T-helper 1 cell treated with Interleukin-12 subunit alpha and Interleukin-12 subunit beta and Interleukin-4 antibody, amounts not matched to agents 30 μg/mL and 1 μg/mL, for 36 hours (primary cell): ENCODE data around the gene DOHH.
"Not testable (repeated sequence)": the region's sequence is repeated elsewhere in the genome, so short reads cannot be mapped to it uniquely, and the experiment has no call there.

Experiments used
- H3K27ac Mint-ChIP-seq: one replicate; pipeline ENCODE4 v1.8.0; 2021; ENCODE audit warnings: mild to moderate bottlenecking, mixed read lengths
- H3K27me3 Mint-ChIP-seq: one replicate; pipeline ENCODE4 v1.8.0; 2021; ENCODE audit warnings: low read depth, mixed read lengths
- H3K36me3 Mint-ChIP-seq: one replicate; pipeline ENCODE4 v1.8.0; 2021; ENCODE audit warnings: low read depth, mixed read lengths
- H3K4me1 Mint-ChIP-seq: one replicate; pipeline ENCODE4 v1.8.0; 2021; ENCODE audit warnings: low read depth, mixed read lengths
- H3K4me3 Mint-ChIP-seq: one replicate; pipeline ENCODE4 v1.8.0; 2021; ENCODE audit warnings: mild to moderate bottlenecking, moderate library complexity, mixed read lengths
- H3K9me3 Mint-ChIP-seq: one replicate; pipeline ENCODE4 v1.8.0; 2021; ENCODE audit warnings: mixed read lengths

The DOHH gene

DNA sequence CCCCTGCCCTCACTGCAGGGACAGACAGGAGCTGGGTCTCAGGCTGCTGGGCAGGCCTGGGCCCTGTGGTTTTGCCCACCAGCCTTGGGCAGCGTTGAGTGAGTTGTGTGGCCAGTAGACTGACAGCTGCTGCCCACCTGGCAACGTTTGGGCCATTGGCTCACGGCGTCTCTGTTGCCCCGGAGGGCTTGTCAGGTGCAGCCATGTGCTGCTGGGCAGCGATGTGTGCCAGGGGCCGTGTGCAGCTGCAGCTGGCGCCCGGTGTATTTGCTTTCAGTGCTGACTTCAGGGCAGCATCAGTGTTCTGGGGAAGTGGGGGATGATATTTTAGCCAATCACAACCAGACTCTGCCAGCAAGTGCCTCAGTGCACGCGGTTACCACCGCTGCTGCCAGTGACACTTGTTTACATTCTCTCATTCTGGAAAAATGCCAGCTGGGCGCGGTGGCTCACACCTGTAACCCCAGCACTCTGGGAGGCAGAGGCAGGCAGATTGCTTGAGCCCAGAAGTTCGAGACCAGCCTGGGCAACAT, 16.3 kb upstream of the DOHH start:
- Mint-ChIP-seq H3K9me3 (no peaks in the 10 kb centered on the region), H3K4me3 (no peak overlapping the region), H3K4me1 (peaks cover 11% of the 10 kb centered on the region), H3K27me3 (no peaks in the 10 kb centered on the region), H3K27ac (no peak overlapping the region), H3K36me3 (peaks cover 7% of the 10 kb centered on the region)

DNA sequence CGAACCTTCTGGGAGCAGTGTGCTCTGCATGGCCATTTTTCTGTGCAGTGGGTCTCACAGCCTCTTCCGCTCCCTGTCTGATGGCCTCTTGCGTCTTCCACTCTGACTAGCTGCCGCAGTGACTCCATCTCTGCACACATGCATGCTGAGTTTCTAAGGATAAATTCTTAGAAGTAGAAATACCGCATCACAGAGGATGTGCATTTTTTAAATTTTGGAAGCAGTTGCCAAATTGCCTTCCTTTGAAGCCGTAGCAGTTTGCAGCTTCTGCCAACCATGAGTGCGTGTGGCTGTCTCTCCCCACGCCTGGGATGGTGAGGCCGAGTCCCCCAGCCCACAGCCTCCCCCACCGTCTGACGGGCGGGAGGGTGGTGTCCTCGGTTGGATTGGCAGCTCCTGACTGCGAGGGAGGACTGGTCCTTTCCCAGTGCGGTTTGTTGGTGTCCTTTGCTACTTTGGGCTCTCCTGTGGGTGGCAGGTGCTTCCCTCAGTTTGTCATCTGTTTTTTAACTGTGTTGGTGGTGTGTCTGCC, 15.5 kb upstream of the DOHH start:
- no peaks in the 10 kb centered on the region for H3K27me3 Mint-ChIP-seq
- no peaks in the 10 kb centered on the region for H3K9me3 Mint-ChIP-seq
- peaks cover 4% of the 10 kb centered on the region for H3K36me3 Mint-ChIP-seq
- no peak overlapping the region for H3K27ac Mint-ChIP-seq
- H3K4me3 Mint-ChIP-seq = no peak overlapping the region
- H3K4me1 Mint-ChIP-seq = peaks cover 9% of the 10 kb centered on the region

DNA sequence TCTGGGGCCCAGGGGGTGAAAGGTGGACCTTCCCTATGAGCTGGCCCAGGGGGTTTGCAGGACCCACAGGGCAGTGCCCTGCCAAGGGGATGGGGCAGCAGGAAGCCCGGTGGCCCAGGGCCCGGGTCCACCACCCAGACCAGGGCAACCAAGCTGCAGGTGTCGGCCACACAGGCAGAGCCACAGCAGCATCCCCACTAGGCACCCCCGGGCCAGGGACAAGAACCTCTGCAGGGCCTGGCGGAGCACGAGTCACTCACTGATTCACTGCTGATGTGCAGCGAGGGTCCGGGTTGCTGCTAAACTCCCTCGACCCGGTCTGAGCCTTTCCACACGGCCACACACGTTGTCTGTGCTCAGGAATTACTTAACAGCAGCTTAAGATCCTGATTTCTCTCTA, 14.5 kb upstream of the DOHH start:
- Mint-ChIP-seq H3K4me3 (no peak overlapping the region), H3K9me3 (no peaks in the 10 kb centered on the region), H3K27ac (no peak overlapping the region), H3K36me3 (peaks cover 2% of the 10 kb centered on the region), H3K4me1 (peaks cover 9% of the 10 kb centered on the region), H3K27me3 (no peaks in the 10 kb centered on the region)

DNA sequence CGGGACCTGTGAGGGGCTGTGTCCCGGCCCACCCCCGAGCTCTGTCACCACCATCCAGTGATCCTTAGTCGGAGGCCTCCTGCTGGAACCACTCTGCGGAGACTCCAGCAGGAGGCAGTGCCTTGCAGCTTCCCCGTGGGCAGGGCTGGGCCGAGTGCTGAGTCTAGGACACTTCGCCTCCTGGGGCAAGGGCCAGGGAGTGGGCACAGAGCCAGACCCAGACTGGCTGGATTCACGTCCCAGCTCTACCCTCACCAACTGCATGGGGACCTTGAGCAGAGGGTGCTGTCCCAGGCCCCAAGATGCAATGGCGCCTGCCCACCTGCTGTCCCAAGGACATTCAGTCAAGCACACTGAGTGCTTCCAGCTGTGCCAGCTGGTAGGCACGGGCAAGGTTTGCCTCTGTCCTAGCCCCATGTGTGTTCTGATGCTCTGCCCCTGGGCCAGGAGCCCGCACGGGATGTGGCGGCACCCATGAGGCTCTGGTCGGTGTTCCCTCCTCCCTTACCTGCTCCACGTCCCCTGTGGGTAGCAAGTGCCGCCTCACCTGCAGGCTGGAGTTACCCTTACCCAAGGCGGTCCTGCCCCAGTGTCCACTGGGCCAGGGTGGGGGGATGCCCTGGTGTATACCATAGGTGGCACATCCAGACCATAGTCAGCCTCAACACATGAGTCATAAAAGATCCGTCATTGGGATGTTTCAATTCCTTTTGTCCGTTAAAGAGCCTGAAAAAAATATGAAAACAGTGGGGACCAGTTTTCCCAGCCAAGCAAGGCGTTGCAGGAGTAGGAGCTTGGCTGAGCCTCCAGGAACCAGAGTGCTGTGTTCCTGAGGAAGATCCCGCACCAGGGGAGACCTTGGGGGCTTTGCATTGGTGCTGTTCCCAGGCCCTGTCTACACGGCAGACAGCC, 13.0 kb upstream of the DOHH start:
- Mint-ChIP-seq H3K4me3 (no peak overlapping the region), H3K36me3 (peaks cover 8% of the 10 kb centered on the region), H3K9me3 (no peaks in the 10 kb centered on the region), H3K27me3 (no peaks in the 10 kb centered on the region), H3K4me1 (peaks cover 18% of the 10 kb centered on the region), H3K27ac (no peak overlapping the region)

DNA sequence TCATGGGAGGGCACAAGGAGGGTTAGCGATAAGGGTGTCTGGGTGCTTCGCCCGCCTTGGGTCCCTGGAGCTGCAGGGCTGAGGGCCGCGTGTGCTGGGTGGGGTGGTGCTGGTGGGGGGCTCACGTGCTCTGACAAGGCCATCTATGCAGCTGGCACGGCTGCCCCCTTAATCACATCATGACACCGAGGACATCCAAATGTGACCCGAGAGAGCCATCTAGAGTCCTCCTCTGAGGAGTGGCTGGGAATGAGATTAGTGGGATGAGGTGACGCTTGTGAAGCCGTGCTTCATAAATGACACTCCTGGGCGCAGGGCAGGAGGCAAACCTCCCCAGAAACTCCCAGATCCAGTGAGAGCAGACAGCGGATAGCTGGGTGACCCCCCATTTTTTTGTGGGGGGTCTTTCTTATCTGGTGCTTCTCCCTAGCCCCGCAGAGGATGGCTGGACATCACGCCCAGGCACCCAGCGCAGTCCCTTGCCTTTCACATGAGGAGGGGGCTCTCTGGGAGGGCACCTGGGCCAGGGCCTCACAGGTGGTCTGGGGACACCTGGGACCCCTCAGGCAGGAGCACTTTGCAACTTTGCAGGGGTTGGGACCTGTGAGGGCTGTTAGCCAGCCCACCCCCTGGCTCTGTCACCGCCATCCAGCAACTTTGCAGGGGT, 12.2 kb upstream of the DOHH start:
- peaks cover 21% of the 10 kb centered on the region for H3K4me1 Mint-ChIP-seq
- H3K27me3 Mint-ChIP-seq = no peaks in the 10 kb centered on the region
- no peak overlapping the region for H3K4me3 Mint-ChIP-seq
- H3K9me3 Mint-ChIP-seq = no peaks in the 10 kb centered on the region
- H3K27ac Mint-ChIP-seq = no peak overlapping the region
- H3K36me3 Mint-ChIP-seq = peaks cover 8% of the 10 kb centered on the region

DNA sequence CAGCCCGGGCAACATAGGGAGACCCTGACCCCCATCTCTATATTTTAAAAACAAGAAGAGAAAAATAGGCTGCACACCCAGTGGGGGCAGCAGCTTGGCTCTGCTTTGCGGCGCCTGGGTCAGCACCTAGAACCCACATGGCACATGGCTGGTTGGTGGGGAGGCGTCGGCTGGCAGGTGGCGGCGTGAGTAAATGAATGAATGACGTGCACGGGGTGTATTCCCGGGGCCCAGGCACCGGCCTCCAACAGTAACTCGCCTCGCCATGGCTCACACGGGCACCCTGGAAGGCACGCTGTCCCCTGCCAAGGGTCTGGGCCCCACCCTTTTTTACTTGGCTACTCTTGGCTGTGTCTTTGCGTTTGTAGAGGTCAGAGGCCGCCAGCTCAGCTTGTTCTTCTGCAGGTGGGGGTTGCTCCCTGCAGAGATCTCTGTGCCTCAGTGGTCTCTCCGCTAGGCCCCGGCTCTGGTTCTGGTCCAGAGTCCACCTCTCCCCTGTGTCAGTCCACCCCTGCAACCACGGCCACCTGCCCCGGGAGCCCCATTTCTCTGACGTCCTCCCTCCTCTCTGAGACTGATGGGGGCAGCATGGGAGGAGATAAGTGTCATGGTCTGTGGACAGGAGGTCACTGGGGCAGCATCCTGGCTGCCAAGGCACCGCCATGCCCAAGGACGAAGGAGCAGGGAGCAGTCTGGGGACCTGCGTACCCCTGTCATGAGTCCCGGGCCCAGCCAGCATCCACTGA, 11.2 kb upstream of the DOHH start:
- H3K36me3 Mint-ChIP-seq = peaks cover 14% of the 10 kb centered on the region
- H3K9me3 Mint-ChIP-seq = no peaks in the 10 kb centered on the region
- no peak overlapping the region for H3K4me3 Mint-ChIP-seq
- no peak overlapping the region for H3K27ac Mint-ChIP-seq
- H3K4me1 Mint-ChIP-seq = peaks cover 25% of the 10 kb centered on the region
- no peaks in the 10 kb centered on the region for H3K27me3 Mint-ChIP-seq

DNA sequence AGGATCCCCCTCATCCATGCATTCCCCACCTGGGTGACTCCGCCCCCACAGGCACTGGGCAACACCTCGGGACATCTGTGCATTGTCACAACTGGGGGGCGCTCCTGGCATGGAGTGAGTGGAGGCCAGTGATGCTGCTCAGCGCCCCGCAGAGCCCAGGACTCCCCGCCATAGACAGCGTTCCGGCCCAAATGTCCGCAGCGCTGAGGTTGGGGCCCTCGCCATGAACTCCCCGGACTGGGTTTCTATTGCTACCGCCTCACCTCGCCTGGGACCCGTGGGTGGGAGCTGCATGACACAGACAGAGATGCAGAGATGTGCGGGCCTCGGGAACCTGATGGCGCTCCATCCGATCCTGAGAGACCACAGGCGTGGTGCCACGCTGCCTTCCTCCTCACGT, 10.3 kb upstream of the DOHH start:
- Mint-ChIP-seq H3K4me1 (peaks cover 24% of the 10 kb centered on the region), H3K27ac (no peak overlapping the region), H3K27me3 (no peaks in the 10 kb centered on the region), H3K9me3 (no peaks in the 10 kb centered on the region), H3K4me3 (no peak overlapping the region), H3K36me3 (peaks cover 15% of the 10 kb centered on the region)

DNA sequence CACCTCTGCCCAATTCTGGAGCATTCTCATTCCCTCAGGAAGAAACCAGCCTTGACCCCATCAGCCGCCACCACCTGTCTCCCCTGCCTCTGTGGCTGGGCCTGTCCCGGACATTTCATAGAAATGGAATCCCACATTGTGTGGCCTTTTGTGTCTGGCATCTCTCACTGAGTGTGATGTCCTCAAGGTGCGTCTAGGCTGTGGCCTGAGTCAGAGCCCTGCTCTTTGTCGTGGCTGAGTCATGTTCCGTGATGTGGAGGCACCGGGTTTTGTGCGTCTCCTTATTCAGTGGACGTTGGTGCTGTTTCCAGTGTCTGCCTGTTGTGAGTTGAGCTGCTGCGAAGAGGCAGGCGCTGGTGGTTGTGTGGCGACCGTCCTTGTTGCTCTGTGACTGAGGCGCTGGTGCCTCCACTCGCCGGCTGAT, 9.1 kb upstream of the DOHH start:
- Mint-ChIP-seq H3K27ac (peak overlapping the region; percentile 58), H3K36me3 (peaks cover 15% of the 10 kb centered on the region), H3K9me3 (no peaks in the 10 kb centered on the region), H3K4me3 (peak overlapping the region; percentile 30), H3K27me3 (no peaks in the 10 kb centered on the region), H3K4me1 (peaks cover 30% of the 10 kb centered on the region)

DNA sequence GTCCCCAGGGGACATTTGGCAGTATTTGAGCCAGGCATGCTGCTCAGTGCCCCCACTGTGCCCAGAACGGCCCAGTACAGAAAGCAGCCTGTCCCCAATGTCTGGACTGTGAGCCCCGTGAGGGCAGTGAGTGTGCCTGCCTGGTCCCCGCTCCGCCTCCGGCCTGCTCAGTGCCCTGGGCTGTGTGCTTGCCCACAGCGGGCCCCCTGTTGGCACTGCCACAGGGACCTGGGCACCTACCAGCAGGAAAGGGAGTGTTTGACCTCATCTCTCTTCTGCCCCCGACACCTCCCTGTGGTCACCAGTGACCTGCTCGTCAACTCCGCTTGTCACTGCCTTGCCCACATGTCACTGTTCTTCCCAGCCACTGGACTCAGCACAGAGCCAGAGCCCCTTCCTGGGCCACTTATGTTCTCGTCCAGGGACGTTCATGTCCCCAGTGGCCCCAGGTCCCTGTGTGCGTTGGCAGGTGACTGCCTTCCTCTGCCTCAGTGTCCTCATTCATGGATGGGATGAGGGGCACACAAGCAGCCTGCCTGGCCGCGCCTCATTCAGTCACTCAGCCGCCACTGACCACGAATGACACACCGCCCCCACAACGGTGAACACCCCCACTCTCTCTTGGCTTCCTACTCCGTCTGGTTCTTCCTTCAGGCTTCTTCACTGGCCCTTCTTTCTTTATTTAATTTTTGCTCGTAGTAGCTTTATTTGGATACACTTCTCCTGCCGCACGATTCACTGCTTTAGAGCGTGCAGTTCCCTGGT, 8.5 kb upstream of the DOHH start:
- Mint-ChIP-seq H3K27me3 (no peaks in the 10 kb centered on the region), H3K4me3 (peak overlapping the region; percentile 11), H3K4me1 (peaks cover 31% of the 10 kb centered on the region), H3K9me3 (no peaks in the 10 kb centered on the region), H3K27ac (peak overlapping the region; percentile 58), H3K36me3 (peaks cover 15% of the 10 kb centered on the region)

DNA sequence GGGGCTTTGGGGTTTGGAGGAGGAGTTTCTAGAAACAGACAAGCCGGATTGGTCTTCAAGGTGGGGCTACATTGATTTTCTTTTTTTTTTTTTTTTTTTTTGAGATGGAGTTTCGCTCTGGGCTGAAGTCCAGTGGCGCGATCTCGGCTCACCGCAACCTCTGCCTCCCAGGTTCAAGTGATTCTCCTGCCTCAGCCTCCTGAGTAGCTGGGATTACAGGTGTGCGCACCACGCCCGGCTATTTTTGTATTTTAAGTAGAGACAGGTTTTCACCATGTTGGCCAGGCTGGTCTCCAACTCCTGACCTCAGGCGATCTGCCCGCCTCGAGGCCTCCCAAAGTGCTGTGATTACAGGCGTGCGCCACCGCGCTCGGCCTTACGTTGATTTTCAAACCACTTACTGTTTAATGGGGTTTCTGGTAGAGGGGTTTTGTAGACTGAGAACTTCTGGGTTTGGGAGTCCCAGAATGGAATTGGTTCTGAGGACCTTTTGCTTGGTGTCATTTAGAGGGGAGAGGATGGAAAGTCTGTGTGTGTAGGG, 7.7 kb upstream of the DOHH start:
- H3K27ac Mint-ChIP-seq, H3K9me3 Mint-ChIP-seq, H3K27me3 Mint-ChIP-seq: not testable (repeated sequence)
- Mint-ChIP-seq H3K4me3 (peak overlapping the region; percentile 44), H3K4me1 (peaks cover 34% of the 10 kb centered on the region), H3K36me3 (peaks cover 13% of the 10 kb centered on the region)

DNA sequence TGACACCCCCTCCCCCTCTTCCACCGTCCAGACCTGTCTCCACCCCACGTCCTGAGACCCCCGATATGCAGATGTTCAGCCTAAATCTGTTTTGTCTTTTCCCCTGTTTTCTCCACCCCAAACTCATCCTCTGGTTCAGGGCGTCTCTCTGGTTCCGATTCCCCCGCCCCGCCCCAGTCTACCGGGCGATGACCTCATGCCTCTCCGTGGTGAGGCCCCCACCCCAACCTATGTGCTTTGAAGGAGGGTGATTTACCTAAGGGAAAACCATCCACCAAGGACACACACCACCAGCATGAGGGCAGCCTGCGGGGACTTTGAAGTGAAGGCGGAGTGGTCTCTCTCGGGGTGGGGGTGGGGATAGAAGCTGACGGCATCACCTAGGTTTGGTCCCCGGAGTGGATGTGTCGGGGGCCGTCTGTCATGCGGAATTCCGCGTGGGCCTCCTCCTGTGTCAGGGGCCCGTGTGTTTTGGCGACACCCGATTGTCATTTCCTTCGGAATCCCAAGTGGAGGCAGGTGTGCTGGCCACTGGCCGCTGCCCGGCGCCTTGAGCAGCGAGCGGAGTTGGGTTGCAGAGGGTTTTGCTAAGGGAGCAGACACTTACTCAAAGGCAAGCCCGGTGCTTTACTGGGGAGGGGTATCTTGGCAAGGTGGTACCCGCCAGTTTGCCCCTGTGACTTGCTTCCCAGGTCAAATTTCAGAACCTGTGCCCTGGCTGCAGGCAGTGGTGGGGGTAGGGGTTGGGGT, 7.1 kb upstream of the DOHH start:
- H3K36me3 Mint-ChIP-seq = peaks cover 13% of the 10 kb centered on the region
- H3K27ac Mint-ChIP-seq = peak overlapping the region; percentile 88
- no peaks in the 10 kb centered on the region for H3K9me3 Mint-ChIP-seq
- peaks cover 34% of the 10 kb centered on the region for H3K4me1 Mint-ChIP-seq
- H3K27me3 Mint-ChIP-seq = no peaks in the 10 kb centered on the region
- H3K4me3 Mint-ChIP-seq = peak overlapping the region; percentile 94

DNA sequence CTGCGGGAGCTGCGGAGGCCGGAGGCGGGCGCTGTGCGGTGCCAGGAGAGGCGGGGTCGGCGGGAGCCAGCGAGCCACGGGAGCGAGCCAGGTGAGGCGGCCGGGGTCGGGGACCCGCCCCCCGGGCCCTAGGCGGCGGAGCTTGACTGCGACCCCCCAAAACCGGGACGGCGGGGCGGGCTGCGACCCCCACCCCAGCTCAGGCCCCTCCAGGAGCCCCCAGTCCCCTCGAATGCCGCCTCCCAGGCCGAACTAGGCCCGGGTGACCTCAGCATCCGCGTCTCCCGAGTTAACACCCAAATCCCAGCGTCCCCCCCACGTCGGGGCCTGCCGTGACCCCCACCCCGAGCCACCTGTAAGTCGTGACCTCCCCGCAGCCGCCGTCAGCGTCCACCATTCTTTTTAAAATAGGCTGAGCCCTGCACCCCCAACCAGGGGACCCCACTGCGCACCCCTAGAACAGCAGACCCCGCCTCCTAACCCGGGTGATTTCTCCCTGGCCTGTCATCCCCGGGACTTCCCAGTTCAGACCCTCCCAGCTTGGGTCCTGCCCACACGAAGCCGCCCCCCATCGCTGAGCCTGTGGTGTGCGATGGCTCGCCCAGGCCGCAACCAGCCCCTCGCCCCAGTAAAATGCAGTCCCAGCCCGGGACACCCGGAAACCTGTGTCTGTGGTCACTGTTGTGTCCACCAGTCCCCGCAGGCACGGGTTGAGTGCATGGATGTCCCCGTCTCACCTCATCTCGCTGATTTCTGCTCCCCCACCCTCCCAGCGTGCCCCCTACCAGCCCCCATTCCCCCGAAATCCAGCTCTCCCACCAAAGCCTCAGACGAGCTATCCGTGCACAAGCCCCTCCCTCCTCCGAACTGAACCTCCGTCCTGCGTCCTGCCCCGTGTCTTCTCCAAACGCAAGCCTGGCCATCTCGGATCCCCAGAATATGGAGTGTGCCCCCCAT, 6.2 kb upstream of the DOHH start:
- H3K9me3 Mint-ChIP-seq = no peaks in the 10 kb centered on the region
- peak overlapping the region; percentile 94 for H3K4me3 Mint-ChIP-seq
- H3K27me3 Mint-ChIP-seq = no peaks in the 10 kb centered on the region
- H3K36me3 Mint-ChIP-seq = peaks cover 13% of the 10 kb centered on the region
- peak overlapping the region; percentile 88 for H3K27ac Mint-ChIP-seq
- peaks cover 34% of the 10 kb centered on the region for H3K4me1 Mint-ChIP-seq
